ENCODE data around the gene ZYX.

- TF ChIP-seq POLR2AphosphoS5 (IDR thresholded peaks at IDR 0.05; ENCODE audit: low read depth, low read length) (no peak), POLR2A (IDR thresholded peaks at IDR 0.05; ENCODE audit: low read depth, low read length) (no peak)
Observed at GRCh38 chr7:143431109-143431508, 50.0 kb downstream of the ZYX start.

Data from GM12892 (cell line).